ENCODE data around the gene PLCH1.
A peak's percentile ranks its signal among the peaks of the same experiment; 100 is the strongest.

The PLCH1 gene

DNA sequence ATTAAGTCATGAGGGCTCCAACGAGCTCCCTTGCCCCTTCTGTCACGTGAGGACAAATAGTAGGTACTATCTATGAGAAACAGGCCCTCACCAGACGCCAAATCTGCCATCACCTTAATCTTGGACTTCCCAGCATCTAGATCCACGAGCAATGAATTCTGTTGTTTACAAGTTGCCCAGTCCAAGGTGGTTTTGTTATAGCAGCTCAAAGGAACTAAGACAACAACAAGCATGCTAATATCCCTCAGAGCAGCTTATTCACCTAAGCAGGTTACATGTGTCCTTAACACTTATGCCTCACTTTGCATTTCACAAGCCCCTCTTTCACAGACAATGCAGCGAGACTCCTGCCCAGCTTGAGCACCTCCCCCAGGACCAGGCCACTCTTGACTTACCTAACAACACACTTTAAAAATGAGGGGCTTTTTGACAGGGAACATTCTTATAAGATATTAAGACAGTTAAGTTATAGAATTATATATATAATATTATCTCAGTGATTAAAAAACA, 219.5 kb downstream of the PLCH1 start:
- DNase-seq: no peak

- DNase-seq: no peak
Measured at GRCh38 chr3:155520463-155520862, 224.4 kb downstream of the PLCH1 start.

DNA sequence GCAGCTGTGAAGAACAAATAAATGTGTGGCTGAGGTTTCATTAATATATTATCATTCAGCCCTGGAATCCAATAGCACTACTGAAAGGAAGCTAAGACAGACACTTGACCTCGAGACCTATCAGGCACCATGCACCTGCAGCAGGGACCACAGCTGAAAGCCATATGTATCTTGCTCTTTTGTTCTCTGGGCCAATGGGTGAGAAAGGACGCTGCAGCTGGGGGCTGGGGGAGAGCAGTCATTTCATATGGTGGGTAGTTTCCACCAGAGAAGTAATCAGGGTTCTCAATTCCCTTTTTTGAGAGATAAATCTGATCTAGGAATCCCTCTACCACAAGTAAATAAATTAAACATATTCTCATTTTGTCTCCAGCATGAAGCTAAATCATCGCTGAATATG, 225.8 kb downstream of the PLCH1 start:
- DNase-seq: no peak

DNA sequence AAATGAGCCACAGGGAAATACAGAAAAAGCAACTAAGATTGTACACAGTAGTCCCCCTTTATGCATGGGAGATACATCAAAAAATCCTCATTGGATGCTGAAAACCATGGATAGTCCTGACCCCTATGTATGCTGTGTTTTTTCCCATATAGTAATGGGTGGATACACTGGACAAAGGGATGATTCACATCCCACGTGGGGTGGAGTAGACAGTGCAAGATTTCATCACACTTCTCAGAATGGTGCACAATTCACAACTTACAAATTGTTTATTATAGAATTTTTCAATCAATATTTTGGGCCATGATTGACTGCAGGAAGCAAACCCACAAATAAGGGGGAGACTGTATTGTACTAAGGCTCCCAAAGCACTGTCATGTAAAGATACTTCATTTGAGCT, 227.0 kb downstream of the PLCH1 start:
- DNase-seq: no peak

DNA sequence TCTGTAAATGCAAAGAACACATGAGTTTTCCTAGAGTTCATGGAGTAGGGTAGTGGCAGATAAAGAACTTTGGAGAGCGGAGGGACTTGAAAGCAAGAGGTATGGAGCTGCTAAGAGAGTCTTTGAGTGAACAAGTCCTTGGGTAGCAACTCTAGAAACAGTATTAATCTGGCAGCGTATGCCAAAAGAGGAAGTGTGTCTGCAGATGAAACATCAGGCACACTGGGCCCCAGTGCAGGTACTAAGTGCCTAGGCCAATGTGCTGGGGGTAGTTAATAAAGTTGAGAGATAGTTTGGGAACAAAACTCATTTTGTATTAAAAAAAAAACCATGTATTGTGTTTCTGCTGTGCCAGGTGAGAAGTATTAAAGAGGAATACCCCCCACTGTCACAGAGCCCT, 228.4 kb downstream of the PLCH1 start:
- no peak for DNase-seq

DNA sequence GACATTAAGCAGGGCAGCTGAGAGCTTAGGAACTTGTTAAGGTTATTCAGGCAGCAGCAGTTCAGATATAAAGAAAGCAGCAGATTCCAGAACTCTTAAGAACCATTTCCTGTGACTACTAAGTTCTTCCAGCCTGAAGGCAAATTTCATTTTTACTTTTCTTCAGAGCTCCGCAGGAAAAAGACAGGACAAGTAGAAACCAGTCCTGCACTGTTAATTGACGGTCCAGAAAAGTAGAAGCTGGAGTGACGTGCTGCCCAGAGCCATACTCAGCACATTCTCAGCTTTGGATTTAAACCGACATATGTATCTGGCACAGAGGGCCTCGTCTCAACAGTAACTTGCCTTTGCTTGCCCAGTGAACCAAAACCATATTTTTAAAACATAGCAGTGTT, 232.0 kb downstream of the PLCH1 start:
- no peak for DNase-seq

DNA sequence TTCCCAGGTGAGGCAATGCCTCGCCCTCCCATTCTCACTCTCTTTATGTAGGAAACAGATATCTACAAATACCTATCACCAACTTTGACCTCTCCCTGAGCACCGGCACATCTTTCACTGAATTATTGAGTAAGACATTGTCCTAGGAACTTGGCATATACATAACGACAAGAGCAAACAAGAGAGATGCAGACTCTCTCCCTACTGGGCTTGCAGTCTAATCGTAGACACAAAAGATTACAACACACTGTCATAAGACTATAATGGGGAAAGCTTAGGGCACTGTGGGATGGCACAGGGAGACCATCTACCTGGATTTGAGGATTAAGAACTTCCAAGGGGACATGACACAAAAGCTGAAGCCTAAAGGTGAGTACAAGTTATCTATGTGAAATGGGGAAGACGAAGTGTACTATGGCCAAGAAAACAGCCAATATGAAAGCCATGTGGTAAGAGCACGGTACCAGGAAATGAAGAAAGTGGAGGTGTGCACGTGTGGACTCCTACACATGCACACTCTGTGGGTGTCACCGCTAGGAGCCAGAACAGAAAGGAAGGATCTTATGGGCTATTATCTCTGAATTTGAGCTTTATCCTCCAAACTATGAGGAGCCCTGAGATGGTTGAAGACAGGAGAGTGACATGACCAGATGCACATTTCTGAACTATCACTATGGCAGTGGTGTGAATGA, 232.6 kb downstream of the PLCH1 start:
- no peak for DNase-seq

GRCh38 chr3:155504682-155505081, 240.2 kb downstream of the PLCH1 start:
- DNase-seq: no peak

DNA sequence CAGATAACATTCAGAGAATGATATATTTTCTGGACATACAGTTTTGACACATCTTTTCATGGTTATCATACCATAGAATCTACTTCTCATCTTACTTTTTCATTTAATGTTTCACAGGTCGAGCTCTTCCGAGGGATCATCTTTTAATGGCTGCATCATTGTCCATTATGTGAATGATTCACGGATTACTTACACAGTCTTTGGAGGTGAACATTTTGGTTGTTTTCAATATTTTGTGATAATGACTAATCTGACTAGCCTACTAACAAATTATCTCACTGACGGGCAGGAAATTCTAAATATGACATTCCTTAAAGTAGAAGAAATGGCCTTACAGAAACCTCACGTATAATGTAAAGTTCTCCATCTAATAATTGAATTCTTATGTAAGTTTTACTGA, 242.2 kb downstream of the PLCH1 start:
- no peak for DNase-seq

GRCh38 chr3:155500194-155500818, 244.6 kb downstream of the PLCH1 start:
- no peak for DNase-seq

DNA sequence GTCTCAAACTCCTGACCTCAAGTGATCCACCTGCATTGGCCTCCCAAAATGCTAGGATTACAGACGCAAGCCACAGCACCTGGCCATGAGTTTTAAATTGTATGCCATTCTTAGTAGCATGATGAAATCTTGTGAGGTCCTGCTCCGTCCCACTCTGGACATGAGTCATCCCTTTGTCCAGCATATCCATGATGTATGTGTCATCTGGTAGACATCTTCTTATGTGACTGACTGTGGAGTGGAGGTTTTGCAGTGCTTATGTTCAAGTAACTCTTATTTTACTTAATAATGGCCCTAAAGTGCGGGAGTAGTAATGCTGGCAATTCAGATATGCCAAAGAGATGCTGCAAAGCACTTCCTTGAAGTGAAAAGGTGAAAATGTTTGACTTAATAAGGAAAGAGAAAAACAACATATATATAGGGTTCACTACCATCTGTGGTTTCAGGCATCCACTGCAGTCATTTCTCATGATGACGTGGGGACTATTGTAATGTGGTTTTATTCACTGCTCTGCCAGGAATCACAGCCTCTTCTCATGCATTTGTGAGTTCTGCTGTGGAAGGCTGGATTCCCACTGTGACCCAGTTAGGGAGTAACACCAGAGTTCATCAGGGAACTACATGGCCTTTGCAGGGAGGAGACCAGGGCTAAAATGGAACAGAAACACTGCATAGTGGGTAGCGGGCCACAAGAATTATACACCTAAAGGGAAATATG, 246.8 kb downstream of the PLCH1 start:
- no peak for DNase-seq

DNA sequence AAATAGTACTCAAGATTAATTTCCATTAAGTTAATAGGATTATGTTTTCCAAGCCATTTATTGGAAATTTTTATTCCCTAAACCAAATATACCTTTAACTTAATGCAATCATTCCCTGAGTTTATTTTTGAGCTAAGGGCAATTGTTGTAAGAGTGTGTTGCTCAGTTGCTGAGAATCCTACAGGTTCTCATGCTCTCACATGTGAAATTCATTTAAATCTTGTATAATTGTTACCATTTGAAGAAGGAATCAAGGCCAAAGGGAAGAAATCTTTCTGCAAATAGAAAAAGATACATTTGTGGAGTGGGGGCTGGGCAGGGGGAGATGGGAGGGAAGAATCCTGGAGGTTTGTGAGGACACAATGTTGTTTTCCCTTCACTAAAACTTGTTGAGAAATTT, 248.7 kb downstream of the PLCH1 start:
- DNase-seq: no peak

DNA sequence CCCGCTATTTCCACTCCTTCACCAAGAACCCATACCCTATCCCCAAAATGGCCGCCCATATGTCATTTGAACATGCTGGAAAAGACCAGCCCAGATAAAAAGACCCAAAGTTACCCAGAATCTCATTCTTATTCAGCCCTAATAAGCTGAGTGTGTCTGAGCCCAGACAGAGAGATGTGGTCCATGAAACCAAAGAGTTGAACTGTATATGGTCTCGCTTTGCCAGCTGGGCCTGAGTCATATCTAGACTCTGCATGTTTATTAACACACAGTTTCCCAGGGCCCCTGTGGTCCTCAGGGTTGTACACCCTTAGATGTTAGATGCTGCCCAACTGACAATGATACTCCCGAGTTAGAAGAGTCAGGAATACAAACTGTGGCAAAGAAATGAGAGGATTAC, 249.5 kb downstream of the PLCH1 start:
- DNase-seq: no peak

- DNase-seq: no peak
Measured at GRCh38 chr3:155494332-155494731, 250.5 kb downstream of the PLCH1 start.

- no peak for DNase-seq
Measured at GRCh38 chr3:155492841-155493240, 252.0 kb downstream of the PLCH1 start.

DNA sequence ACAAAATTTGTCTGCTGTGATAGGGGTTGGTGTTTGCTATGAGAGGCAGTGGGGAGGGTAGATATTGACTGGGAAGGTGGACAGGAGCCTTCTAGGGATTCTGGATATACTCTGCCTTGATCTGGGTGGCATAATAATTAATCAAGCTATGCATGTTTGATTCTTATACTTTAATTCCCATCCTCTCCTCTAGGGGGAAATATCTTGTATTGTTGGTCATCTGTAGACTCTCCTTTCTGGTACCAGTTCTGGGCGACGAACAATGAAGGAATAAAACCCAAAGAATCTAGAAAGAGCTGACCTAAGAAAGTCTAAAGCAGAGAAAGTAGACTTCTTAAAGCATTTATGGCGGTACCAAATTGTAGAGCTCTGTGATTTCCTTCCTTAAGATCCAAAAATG, 253.2 kb downstream of the PLCH1 start:
- DNase-seq: no peak

- DNase-seq: no peak
Measured at GRCh38 chr3:155488671-155489070, 256.2 kb downstream of the PLCH1 start.

- DNase-seq: peak in 2 of 6 experiments; percentile 5 to 19
Measured at GRCh38 chr3:155485897-155486296, 259.0 kb downstream of the PLCH1 start.

DNA sequence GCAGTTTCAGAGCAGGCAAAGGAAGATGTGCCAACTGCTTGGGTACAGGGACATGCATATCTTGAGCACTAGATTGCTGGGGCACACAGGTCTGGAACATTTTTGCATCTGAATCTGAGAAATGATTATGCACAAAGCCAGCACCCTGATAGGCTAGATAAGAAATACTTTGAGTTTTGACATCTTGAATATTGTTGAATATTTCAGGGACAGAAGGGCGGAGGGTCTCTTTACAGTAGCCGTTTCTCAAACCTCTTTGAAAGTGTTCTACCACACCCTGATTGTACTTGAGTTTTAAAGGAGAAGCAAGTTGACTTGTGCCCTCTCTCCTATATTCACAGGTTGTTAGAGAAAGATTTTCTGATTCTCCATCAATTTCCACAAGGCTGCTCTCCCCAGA, 263.3 kb downstream of the PLCH1 start:
- DNase-seq: no peak

GRCh38 chr3:155481089-155481488, 263.8 kb downstream of the PLCH1 start:
- DNase-seq: no peak

GRCh38 chr3:155465664-155466063, 279.2 kb downstream of the PLCH1 start:
- no peak for DNase-seq

DNA sequence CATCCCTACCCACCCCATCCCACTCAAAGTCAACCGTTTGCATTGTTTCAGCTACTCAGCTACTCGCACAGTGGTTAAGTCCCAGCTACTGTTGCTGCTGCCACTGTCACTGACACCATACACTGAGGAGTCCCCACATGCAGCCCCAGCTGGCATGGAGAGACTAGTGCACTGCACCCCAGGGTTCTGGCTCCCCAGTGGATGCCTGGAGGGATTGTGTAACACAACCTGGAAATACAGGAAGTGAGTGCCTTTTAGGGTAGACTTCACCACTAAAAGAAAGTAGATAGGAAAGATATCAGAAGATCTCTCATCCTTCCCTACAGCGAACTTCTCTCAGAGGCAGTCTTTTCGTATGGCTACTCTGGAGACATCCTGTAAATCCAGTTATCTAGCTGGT, 282.2 kb downstream of the PLCH1 start:
- DNase-seq: no peak

DNA sequence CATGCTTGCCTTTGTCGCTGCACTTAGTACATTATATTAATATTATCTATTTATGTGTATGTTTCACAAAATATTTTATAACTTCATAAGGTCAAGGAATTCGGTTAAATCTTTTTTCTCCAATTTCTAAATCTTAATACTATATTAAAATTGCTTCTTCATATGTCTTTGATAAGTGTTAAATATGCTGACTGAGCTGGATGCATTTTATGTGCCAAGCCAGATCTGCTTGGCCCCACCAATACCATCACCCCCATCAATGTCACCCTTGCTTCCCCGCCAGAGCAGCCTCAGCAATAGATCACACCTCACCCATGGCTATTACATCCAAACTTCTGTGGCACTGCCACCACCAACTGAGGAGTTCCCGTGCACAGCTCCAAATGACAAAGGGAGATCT, 287.3 kb downstream of the PLCH1 start:
- DNase-seq: no peak

GRCh38 chr3:155455765-155456164, 289.1 kb downstream of the PLCH1 start:
- no peak for DNase-seq
